B cell (primary cell): ENCODE results near the gene DDX17. TPM values are rescaled to one million over a fixed set of nuclear protein-coding genes. Genes with fewer than 3 reads are reported as not detected.
A peak's percentile ranks its signal among the peaks of the same experiment; 100 is the strongest.

Source experiments
- ATAC-seq: fragments of 200-7000 bp; cut with Tn5 transposase; one replicate; pipeline ENCODE4 v1.10.0; 2021; ENCODE audit warnings: low read depth, mild to moderate bottlenecking, moderate number of reproducible peaks, moderate library complexity
- CTCF ChIA-PET: fragments of 350-600 bp; sonication (Branson Sonifier 250); formaldehyde crosslinking; loops from one replicate; lab custom pipeline; 2021; ENCODE audit warnings: antibody characterized with exemption, inconsistent platforms; lab: Charles Lee
- POLR2A ChIA-PET: fragments of 350-600 bp; sonication (Branson Sonifier 250); formaldehyde crosslinking; loops from one replicate; lab custom pipeline; 2021; ENCODE audit warnings: antibody characterized with exemption; lab: Charles Lee
- DNase-seq: peaks from one replicate; pipeline ENCODE4 v3.0.0; 2013
- H2AFZ ChIP-seq: 2 replicates; pipeline ENCODE4 v1.6.1; 2012; ENCODE audit warnings: mild to moderate bottlenecking, low read depth, low read length; ENCODE audit not compliant: insufficient read depth, poor library complexity, severe bottlenecking
- H3K27ac ChIP-seq, 2 donors: 1 replicate in 1 of 2; 2 replicates in 1 of 2; pipeline ENCODE4 v1.5.1; 2012 to 2013; ENCODE audit warnings: low read length in 2 of 2, mild to moderate bottlenecking in 2 of 2, moderate library complexity in 1 of 2
- H3K27me3 ChIP-seq, 4 experiments: fragments of 200-600 bp in 1 of 4; sonication (generic) in 1 of 4; replicated peaks in 1 of 4; 1 replicate in 2 of 4; 2 replicates in 2 of 4; pipeline versions ENCODE4 v1.6.1 to v1.7.0; 2013 to 2016; ENCODE audit warnings: low read length in 3 of 4, mild to moderate bottlenecking in 2 of 4, mixed read lengths in 1 of 4, moderate library complexity in 1 of 4; ENCODE audit not compliant: insufficient read depth in 4 of 4, control insufficient read depth in 3 of 4; ENCODE audit errors: control extremely low read depth in 1 of 4
- H3K36me3 ChIP-seq, 2 experiments: replicated peaks in 1 of 2; 1 replicate in 1 of 2; 2 replicates in 1 of 2; pipeline versions ENCODE4 v1.6.1 to v1.7.1; 2013; ENCODE audit warnings: low read length in 1 of 2; ENCODE audit not compliant: insufficient read depth in 2 of 2, control insufficient read depth in 1 of 2; ENCODE audit errors: control extremely low read depth in 1 of 2, extremely low read depth in 1 of 2
- H3K4me1 ChIP-seq, 2 donors: fragments of 200-600 bp in 1 of 2; sonication (generic) in 1 of 2; 1 replicate in 1 of 2; 2 replicates in 1 of 2; pipeline versions ENCODE4 v1.5.1 to v1.6.1; 2013 to 2017; ENCODE audit warnings: low read length in 2 of 2; ENCODE audit not compliant: control insufficient read depth in 2 of 2, insufficient read depth in 2 of 2
- H3K4me2 ChIP-seq: replicated peaks from 2 replicates; pipeline ENCODE3; 2012; ENCODE audit warnings: mild to moderate bottlenecking, low read depth, low read length; ENCODE audit not compliant: poor library complexity, severe bottlenecking
- H3K4me3 ChIP-seq, 5 experiments: fragments of 200-600 bp in 1 of 5; sonication (generic) in 1 of 5; 1 replicate in 3 of 5; 2 replicates in 2 of 5; pipeline versions ENCODE4 v1.5.1 to v1.7.0; 2011 to 2016; ENCODE audit warnings: low read length in 4 of 5, mild to moderate bottlenecking in 4 of 5, low read depth in 2 of 5, control low read depth in 1 of 5, moderate library complexity in 1 of 5; ENCODE audit not compliant: insufficient read depth in 1 of 5; ENCODE audit errors: control extremely low read depth in 1 of 5, extremely low read depth in 1 of 5
- H3K79me2 ChIP-seq: fragments of 200-600 bp; sonication (generic); one replicate; pipeline ENCODE4 v1.6.0; 2016; ENCODE audit warnings: low read length; ENCODE audit not compliant: control insufficient read depth, insufficient read depth
- H3K9ac ChIP-seq: fragments of 200-600 bp; sonication (generic); 2 replicates; pipeline ENCODE4 v1.6.1; 2017; ENCODE audit warnings: mild to moderate bottlenecking, low read length, moderate library complexity
- H3K9me3 ChIP-seq, 3 donors: one replicate each; pipeline versions ENCODE4 v1.6.1 to v1.7.1; 2013; ENCODE audit warnings: low read length in 2 of 3; ENCODE audit not compliant: control insufficient read depth in 2 of 3, insufficient read depth in 1 of 3; ENCODE audit errors: control extremely low read depth in 1 of 3
- H4K20me1 ChIP-seq: 2 replicates; pipeline ENCODE4 v1.6.0; 2012; ENCODE audit warnings: mild to moderate bottlenecking, low read length; ENCODE audit not compliant: insufficient read depth, control insufficient read depth, poor library complexity, severe bottlenecking
- H3K27ac Mint-ChIP-seq: one replicate; pipeline ENCODE4 v1.8.0; 2021; ENCODE audit warnings: mixed read lengths
- H3K27me3 Mint-ChIP-seq: one replicate; pipeline ENCODE4 v1.8.0; 2021; ENCODE audit warnings: mixed read lengths
- H3K4me1 Mint-ChIP-seq: one replicate; pipeline ENCODE4 v1.8.0; 2021; ENCODE audit warnings: mixed read lengths
- H3K4me3 Mint-ChIP-seq: one replicate; pipeline ENCODE4 v1.8.0; 2021; ENCODE audit warnings: mixed read lengths
- H3K9me3 Mint-ChIP-seq: one replicate; pipeline ENCODE4 v1.8.0; 2022; ENCODE audit warnings: mixed read lengths; ENCODE audit not compliant: insufficient read depth
- EZH2 ChIP-seq: IDR thresholded peaks from 2 replicates; pipeline ENCODE4 v1.6.1; 2012; ENCODE audit warnings: borderline replicate concordance, low read depth, mild to moderate bottlenecking, moderate library complexity, low read length; ENCODE audit not compliant: insufficient read depth, poor library complexity, severe bottlenecking
- WGBS: methylation state at CpG from one replicate; pipeline ENCODE4 v1.1.5; 2013; ENCODE audit warnings: missing lambda C conversion rate; ENCODE audit not compliant: insufficient coverage; 5-methylcytosine and 5-hydroxymethylcytosine counted together
- intact Hi-C: fragments of 100-400 bp; cut with micrococcal nuclease; formaldehyde crosslinking; loops from one replicate; pipeline ENCODE4 v1.10.0; 2022
- polyA plus RNA-seq: library from polyadenylated mRNA; depleted of rRNA; stranded (reverse); fragments of >200 nt; gene quantifications from 2 replicates; pipeline ENCODE4 v1.2.3, GENCODE V29; 2012
- total RNA-seq, 2 donors: library from RNA; stranded (reverse); fragments of 120-200 nt in 1 of 2; gene quantifications; 1 replicate in 1 of 2; 2 replicates in 1 of 2; pipeline versions ENCODE4 v1.2.3 to v1.2.4, GENCODE V29; 2013 to 2022
- TF ChIP-seq, protein P1 (sequence below): fragments of 200-600 bp; IDR thresholded peaks from one replicate; pipeline ENCODE4 v1.8.0; 2022; ENCODE audit warnings: antibody characterized with exemption, mild to moderate bottlenecking

The DDX17 gene
- total and polyA plus RNA-seq, 2 donors (not counting 1 experiment from before 2014, with no cell fraction given): 754 to 936 TPM

GRCh38 chr22:38454353-38455075 lies 51.6 kb downstream of the DDX17 start:
- Histone ChIP-seq H3K4me3 (peak overlapping the region in 3 of 5 experiments; percentile 36 to 51 (median 43)), H3K36me3 (no peaks in the 10 kb centered on the region), H3K9me3 (peaks cover 0 to 9% (median 0%) of the 10 kb centered on the region in 3 donors), H3K27ac (no peak overlapping the region), H3K27me3 (peaks cover 0 to 59% (median 36%) of the 10 kb centered on the region in 4 experiments), H3K9ac (peak overlapping the region; percentile 57), H3K79me2 (no peaks in the 10 kb centered on the region), H3K4me2 (peak overlapping the region; percentile 93), H3K4me1 (peaks cover 12 to 33% of the 10 kb centered on the region in 2 donors), H2AFZ (no peak overlapping the region), H4K20me1 (no peaks in the 10 kb centered on the region)
- peak; percentile 72 for DNase-seq
- peaks cover 17% of the 10 kb centered on the region for H3K4me1 Mint-ChIP-seq
- H3K9me3 Mint-ChIP-seq: no peaks in the 10 kb centered on the region
- ChIA-PET POLR2A (no interaction called here), CTCF (no interaction called here)
- no peak overlapping the region for H3K27ac Mint-ChIP-seq
- peaks cover 71% of the 10 kb centered on the region for H3K27me3 Mint-ChIP-seq
- ATAC-seq: peak; percentile 52
- TF ChIP-seq, protein P1, sequence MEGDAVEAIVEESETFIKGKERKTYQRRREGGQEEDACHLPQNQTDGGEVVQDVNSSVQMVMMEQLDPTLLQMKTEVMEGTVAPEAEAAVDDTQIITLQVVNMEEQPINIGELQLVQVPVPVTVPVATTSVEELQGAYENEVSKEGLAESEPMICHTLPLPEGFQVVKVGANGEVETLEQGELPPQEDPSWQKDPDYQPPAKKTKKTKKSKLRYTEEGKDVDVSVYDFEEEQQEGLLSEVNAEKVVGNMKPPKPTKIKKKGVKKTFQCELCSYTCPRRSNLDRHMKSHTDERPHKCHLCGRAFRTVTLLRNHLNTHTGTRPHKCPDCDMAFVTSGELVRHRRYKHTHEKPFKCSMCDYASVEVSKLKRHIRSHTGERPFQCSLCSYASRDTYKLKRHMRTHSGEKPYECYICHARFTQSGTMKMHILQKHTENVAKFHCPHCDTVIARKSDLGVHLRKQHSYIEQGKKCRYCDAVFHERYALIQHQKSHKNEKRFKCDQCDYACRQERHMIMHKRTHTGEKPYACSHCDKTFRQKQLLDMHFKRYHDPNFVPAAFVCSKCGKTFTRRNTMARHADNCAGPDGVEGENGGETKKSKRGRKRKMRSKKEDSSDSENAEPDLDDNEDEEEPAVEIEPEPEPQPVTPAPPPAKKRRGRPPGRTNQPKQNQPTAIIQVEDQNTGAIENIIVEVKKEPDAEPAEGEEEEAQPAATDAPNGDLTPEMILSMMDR: no peak
- TF ChIP-seq EZH2: no peak
- intact Hi-C loops: no loop called here
- 2% methylated on average over 61 of the region's 67 CpGs for WGBS
- H3K4me3 Mint-ChIP-seq: peak overlapping the region; percentile 89

DNA sequence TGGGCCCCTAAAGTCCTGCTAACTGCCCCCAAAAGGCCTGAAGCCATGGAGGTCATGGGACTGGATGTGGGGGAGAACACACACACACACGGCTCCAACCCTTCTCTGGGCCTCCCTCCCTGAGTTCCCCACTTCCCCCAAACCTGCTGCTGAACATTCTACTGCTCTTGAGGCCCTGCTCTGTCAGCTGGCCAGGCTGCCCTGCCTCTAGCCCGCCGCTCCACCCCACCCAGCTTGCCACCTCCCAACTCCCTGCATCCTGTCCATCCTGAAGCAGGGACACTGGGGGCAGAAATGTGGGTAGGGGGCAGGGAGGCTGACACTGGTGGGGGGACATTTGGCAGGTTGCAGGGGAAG lies 52.1 kb downstream of the DDX17 start:
- Histone ChIP-seq H3K9ac (peak overlapping the region; percentile 57), H3K4me3 (peak overlapping the region in 1 of 5 experiments; percentile 51), H4K20me1 (no peaks in the 10 kb centered on the region), H3K27me3 (peaks cover 0 to 58% (median 38%) of the 10 kb centered on the region in 4 experiments), H2AFZ (no peak overlapping the region), H3K9me3 (peaks cover 0 to 9% (median 0%) of the 10 kb centered on the region in 3 donors), H3K36me3 (no peaks in the 10 kb centered on the region), H3K4me2 (peak overlapping the region; percentile 93), H3K4me1 (peaks cover 12 to 33% of the 10 kb centered on the region in 2 donors), H3K79me2 (no peaks in the 10 kb centered on the region), H3K27ac (no peak overlapping the region)
- Mint-ChIP-seq H3K4me1 (peaks cover 17% of the 10 kb centered on the region), H3K27me3 (peaks cover 68% of the 10 kb centered on the region), H3K9me3 (no peaks in the 10 kb centered on the region), H3K4me3 (peak overlapping the region; percentile 89), H3K27ac (no peak overlapping the region)
- DNase-seq (no peak), ATAC-seq (no peak)
- POLR2A ChIA-PET: no interaction called here
- intact Hi-C loops: no loop called here
- CTCF ChIA-PET: no interaction called here
- 14% methylated on average over 1 of the region's 3 CpGs for WGBS
- TF ChIP-seq, protein P1: no peak
- peak; percentile 7 for TF ChIP-seq EZH2
